NCI-H2171 (cell line): ENCODE data around the gene PRDX2.
"Not testable (repeated sequence)": the region's sequence is repeated elsewhere in the genome, so short reads cannot be mapped to it uniquely, and the experiment has no call there.

Source experiments
- DNase-seq: peaks from one replicate; lab custom pipeline; 2025; lab: John Stamatoyannopoulos, UW

Gene PRDX2

DNA sequence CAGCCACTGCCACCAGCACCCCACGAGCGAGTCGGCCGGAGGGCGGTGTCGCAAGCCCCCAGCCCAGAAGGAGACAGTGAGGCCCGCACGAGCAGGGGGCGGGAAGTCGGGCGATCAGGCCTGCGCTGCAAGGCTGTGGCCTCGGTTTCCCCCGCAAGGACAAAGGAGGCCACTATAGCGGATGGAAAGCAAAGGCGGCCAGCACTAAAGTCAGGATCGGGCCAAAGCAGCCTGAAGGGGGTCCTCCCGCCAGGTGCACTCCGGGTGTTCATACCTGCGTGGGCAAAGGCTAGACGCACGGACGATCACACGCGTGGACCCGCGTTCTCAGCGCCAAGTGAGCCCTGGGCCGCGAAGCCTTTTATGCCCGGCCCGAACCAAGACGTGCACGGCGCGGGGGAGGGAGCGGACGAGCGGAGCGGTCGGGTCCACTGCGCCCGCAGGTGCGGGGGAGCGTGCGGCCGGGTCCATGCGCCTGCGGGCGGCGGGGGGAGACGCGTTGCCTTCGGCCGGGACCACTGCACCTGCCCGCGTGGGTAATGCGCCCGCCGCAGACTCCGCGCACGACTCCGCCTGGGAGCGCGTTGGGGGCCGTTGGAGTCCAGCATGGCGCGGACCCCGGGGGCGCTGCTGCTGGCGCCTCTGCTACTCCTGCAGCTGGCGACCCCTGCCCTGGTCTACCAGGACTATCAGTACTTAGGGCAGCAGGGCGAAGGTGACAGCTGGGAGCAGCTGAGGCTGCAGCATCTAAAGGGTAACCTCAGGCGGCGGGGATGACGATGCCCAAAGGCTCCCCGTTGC, at the start of gene PRDX2, which contains the start of gene THSD8:
Gene PRDX2 (minus strand): TSS at position 335 of the 801 bp plus-strand sequence. CDS start 539 bp downstream, outside the sequence.
Gene THSD8 (plus strand): TSS at position 604 of the 801 bp plus-strand sequence. CDS start 3 bp downstream, at position 607.
- DNase-seq = peak; percentile 64

GRCh38 chr19:12847159-12848139, 45.8 kb upstream of the PRDX2 start:
- DNase-seq = peak; percentile 54

DNA sequence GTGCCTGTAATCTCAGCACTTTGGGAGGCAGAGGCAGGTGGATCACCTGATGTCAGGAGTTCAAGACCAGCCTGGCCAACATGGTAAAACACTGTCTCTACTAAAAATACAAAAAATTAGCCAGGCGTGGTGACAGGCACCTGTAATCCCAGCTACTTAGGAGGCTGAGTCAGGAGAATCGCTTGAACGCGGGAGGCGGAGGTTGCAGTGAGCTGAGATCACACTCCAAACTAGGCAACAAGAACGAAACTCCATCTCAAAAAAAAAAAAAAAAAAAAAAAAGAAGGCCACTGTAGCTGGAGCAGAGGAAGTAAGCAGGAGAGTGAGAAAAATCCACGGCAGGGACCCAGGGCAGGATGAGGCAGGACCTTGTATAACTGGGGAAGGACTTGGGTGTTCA, 45.0 kb upstream of the PRDX2 start:
- DNase-seq = not testable (repeated sequence)

- DNase-seq = no peak
Measured at GRCh38 chr19:12843999-12844732, 42.6 kb upstream of the PRDX2 start.

DNA sequence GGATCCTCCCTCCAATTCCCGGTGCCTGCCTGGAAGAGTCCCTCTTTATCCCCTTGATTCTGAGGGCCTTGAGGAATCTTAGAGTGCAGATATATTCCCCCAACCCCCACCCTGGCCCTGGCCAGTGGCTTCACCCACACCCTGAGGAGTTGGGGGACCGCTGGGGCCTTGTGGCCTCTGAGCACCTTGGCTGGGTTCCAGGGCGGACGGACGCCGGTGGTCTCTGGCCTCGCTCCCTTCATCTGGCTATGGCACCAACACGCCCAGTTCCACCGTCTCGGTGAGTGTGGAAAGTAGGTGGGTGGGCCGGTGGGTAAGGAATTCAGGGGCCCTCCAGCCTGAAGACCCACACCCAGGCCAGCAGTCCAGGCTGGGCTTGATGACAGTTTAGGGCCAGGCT, 41.7 kb upstream of the PRDX2 start:
- no peak for DNase-seq

DNA sequence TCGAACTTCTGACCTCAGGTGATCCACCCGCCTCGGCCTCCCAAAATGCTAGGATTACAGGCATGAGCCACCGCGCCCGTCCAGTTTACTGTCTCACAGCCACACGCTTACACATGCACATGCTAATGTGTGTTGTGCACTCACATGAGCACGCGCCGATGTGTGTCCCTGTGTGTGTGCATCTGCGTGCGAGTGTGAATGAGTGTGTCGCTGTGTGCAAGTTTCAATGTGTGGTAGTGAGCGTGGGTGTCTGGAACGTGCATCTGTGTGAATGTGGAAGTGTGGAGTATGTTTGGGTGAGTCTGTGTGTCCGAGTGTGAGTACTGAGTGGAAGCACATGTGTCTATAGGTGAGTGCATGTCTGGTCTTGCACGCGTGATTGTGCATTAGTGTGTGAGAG, 40.9 kb upstream of the PRDX2 start:
- DNase-seq = no peak

- peak; percentile 93 for DNase-seq
Measured at GRCh38 chr19:12841094-12841493, 39.5 kb upstream of the PRDX2 start.

DNA sequence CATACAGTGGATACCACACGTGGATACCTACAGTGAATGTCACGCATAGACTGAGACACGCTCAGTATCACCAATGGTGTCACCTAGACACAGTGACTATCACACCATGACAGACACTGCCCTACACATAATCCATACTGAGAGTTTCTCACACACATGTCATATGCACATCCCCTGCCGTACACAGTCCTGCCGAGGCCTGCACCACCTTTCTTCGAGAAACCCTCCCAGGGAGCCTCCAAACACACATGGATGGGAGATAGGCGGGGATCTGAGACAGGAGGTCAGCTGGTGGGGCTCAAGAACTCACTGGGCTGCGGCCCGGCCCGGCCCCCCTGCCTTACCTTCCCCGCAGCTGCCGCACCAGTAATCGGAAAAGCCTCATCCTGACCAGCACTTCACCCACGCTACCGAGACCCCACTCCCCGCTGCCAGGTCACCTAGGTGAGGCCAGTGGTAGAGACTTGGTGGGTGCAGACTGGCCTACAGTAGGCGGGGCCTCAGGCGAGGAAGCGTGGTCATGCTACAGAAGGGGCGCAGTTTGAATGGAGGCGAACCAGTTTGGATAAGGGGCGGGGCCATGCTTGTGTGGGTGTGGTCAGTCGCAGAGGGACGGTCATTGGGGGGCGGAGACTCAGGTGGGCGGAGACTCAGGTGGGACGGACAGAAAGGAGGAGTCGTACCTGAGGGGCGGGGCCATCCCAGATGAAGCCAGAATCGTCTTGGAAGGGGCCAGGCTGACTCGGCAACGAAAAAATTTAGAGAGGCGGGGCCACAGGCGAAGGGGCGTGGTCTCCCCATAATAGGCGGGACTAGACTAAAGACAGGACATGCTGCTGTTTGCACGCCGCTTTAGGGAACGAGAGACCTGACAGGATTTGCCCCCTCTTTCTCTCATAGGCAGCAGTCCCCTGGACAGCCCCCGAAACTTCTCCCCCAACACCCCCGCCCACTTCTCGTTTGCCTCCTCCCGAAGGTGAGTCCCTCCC, 38.8 kb upstream of the PRDX2 start:
- DNase-seq = peak; percentile 83

DNA sequence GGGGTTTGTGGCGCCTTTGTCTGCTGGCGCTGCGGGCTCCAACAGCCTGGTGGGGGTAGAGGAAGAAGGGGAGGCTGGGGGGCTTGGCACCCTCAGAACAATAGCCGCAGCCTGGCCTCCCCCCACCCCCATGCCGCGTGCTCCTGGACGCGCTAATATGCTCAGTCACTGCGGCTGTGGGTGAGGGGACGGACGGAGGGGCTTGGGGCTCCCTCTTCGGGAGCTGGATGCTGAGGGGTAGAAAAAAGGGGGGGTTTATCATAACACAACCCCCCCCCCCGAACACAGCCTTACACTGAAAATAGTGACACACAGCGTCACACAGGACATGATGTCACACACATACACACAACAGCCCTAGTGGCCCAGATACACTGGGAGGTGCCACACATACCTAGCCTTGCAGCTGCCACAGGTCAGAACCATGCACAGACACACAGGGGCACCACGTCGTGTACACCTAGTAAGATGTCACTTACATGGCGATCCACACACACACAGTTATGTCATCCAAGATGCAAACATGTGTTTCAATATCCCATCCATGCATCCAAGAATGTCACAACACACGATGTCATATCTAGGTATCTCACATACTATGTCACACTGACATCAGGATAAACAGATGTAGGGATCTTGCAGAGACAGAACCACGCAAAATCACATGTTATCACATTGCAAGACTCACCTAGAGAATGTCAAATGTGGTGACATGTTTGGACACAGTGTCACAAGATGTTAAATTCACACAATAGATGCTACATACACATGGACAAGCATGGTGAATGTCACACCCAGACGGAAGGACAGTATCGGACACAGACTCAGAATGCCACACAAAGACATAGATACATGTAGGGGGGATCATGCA, 37.5 kb upstream of the PRDX2 start:
- DNase-seq = no peak

- peak; percentile 71 for DNase-seq
Measured at GRCh38 chr19:12838182-12838885, 36.7 kb upstream of the PRDX2 start, which contains the start of gene MAST1. TSS of gene MAST1 (plus strand) at chr19:12838515. CDS start at chr19:12838573, 58 bp downstream.

GRCh38 chr19:12837225-12837624, 35.6 kb upstream of the PRDX2 start:
- no peak for DNase-seq

GRCh38 chr19:12836529-12836863, 34.9 kb upstream of the PRDX2 start:
- DNase-seq = no peak

DNA sequence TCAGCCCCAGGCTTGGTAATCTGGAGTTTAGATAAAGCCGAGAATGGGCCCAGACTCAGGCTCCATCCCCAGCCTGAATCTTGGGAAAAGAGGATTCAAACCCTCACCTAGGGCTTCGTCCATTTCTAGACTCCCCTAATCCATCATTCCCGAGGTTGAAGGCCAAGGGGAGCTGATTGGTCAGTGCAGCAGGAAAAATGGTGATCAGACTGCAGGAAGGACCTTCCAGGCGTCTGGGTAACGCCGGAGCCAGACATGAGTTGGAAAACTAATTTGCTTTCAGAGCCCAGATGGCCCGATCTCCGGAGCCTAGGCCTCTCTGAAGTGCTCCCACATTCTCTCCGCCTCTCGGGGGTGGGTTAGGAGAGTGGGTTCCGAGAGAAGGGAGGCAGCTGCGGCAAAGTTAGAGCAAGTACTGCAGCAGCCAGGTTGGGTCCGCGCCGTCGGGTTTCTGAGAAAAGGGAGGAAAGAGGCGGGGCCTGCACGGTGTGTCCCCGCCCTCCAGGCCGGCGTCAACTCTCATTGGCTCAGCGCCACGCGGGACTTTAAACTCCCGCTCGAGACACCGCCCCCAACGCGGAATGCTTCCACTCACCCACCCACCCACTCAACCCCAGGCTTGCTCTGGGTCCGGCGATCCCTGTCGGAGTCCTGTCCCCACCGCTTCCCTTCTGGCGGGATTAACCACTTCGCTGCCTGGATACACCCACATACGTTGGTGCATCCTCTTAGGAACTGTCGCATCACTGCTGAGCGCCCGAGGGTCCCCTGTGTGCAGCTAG, 33.6 kb upstream of the PRDX2 start:
- peak; percentile 13 for DNase-seq

DNA sequence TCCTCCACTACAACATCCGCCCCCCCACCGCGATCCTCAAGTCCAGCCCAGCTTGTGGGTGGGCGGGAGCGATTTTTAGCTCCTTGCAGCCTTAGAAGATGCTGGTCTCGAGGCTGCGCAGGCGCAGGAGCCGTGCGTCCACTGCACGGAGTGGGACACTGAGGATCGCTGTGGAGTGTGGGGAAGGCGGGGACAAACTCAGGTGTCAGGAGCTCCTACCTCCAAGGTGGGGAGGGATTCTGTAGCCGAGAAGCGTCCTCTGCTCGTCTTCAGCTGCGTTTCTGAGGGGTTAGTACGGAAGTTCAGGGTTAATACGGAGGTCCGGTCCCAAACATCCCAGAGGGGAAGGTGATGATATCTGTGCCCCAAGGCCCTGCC, 33.0 kb upstream of the PRDX2 start, which contains the start of gene RTBDN:
Gene RTBDN (minus strand): TSS at position 14 of the 378 bp plus-strand sequence. CDS start 4,600 bp downstream, outside the sequence.
- peak; percentile 20 for DNase-seq

GRCh38 chr19:12833738-12834565, 32.4 kb upstream of the PRDX2 start:
- DNase-seq = peak; percentile 68

GRCh38 chr19:12833418-12833737, 31.8 kb upstream of the PRDX2 start:
- DNase-seq = no peak

DNA sequence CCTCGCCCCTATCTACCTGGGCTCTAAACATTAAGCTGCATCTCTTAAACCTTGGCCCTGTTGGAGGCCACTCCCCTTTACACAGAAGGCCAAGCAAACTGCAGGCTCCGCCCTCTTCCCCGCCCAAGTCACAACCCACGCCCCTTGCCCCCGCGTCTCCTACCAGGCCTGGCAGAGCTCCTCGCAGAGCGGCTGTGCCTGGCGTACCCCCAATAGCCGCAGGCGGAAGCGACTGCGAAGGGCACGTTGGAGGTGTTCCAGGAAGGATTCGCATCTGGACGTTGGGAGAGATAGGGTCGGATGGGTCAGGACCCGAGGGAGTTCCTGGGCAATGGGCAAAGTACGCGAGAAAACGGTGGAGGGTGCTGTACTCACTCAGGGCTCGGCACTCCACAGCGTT, 26.9 kb upstream of the PRDX2 start:
- DNase-seq = peak; percentile 80
